Activated T-helper 17 cell treated with anti-CD3 and anti-CD28 coated beads, Interleukin-2, amount 50 U/mL, for 72 hours (primary cell): ENCODE data around the gene ZNF385B. TPM values are rescaled to one million over a fixed set of nuclear protein-coding genes. Genes with fewer than 3 reads are reported as not detected.

Experiments
- ATAC-seq: fragments of 150-1000 bp; cut with Tn5 transposase; replicated peaks from 2 replicates; pipeline ENCODE4 v1.10.0; 2021; ENCODE audit warnings: mild to moderate bottlenecking, moderate library complexity
- H3K27ac Mint-ChIP-seq: one replicate; pipeline ENCODE4 v1.8.0; 2022; ENCODE audit warnings: mixed read lengths
- H3K27me3 Mint-ChIP-seq: one replicate; pipeline ENCODE4 v1.8.0; 2022; ENCODE audit warnings: mixed read lengths
- H3K36me3 Mint-ChIP-seq: one replicate; pipeline ENCODE4 v1.8.0; 2022; ENCODE audit warnings: low read depth, mild to moderate bottlenecking, mixed read lengths
- H3K4me1 Mint-ChIP-seq: one replicate; pipeline ENCODE4 v1.8.0; 2022; ENCODE audit warnings: mixed read lengths
- H3K4me3 Mint-ChIP-seq: one replicate; pipeline ENCODE4 v1.8.0; 2022; ENCODE audit warnings: mild to moderate bottlenecking, mixed read lengths
- H3K9me3 Mint-ChIP-seq: one replicate; pipeline ENCODE4 v1.8.0; 2022; ENCODE audit warnings: mixed read lengths
- total RNA-seq, 2 donors: library from RNA; stranded (reverse); gene quantifications; one replicate each; pipeline ENCODE4 v1.2.3, GENCODE V29; 2022

ZNF385B gene
- total RNA-seq, 2 donors from 2014 or later = not detected

- ATAC-seq = no peak
These were observed 184.2 kb downstream of the ZNF385B start for GRCh38 chr2:179677077-179677688.

GRCh38 chr2:179675435-179675834 lies 186.0 kb downstream of the ZNF385B start:
- ATAC-seq = no peak
- Mint-ChIP-seq H3K27me3 (peaks cover 7% of the 10 kb centered on the region), H3K9me3 (peaks cover 4% of the 10 kb centered on the region), H3K36me3 (no peaks in the 10 kb centered on the region), H3K27ac (no peak overlapping the region), H3K4me1 (no peaks in the 10 kb centered on the region), H3K4me3 (no peak overlapping the region)

More at GRCh38 chr2:179677077-179677688, 184.2 kb downstream of the ZNF385B start:
- no peaks in the 10 kb centered on the region for H3K36me3 Mint-ChIP-seq
- no peak overlapping the region for H3K27ac Mint-ChIP-seq
- peaks cover 7% of the 10 kb centered on the region for H3K27me3 Mint-ChIP-seq
- H3K4me3 Mint-ChIP-seq = no peak overlapping the region
- H3K9me3 Mint-ChIP-seq = peaks cover 4% of the 10 kb centered on the region
- no peaks in the 10 kb centered on the region for H3K4me1 Mint-ChIP-seq

DNA sequence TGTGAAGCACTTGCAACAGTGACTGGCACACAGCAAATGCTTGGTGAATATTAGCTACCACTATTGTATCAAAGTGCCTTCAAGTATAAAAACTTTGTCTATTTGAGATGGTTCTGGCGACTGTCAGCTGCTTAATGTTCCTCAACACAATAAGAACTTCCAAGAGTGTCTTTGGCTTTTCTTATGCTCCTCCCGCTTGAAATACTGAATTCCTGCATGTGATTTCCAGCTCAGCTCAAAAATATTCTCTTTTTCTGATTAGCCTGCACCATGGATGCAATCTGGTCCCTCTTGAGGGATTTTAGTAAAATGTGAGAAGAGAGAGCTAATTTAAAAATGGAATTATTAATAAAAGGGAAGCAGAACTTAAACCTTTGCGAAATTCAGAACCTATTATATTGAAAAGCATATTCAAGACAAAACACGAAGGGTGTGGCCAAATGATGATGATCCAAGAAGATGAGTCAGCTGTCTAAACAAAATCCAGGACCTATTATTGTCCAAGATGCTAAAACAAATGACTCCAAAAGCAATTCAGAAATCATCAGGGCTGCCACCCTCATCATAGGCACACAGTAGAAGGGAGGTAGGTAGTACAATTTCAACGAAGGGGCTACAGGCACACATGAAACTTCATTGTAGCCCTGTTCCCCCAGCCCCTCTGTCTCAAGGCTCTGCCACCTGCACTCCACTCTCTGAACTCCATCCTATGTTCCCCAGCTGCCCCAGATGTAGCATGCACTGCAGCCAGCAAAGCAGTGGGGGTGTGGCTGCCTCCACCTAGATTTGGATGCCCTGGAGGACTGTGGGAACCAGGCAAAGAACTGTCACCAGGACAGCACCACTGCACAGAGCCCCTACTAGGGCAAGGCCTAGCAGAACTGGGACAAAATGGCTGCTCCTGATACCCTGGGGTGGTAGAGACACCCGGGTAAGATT lies 190.1 kb downstream of the ZNF385B start:
- H3K27ac Mint-ChIP-seq = no peak overlapping the region
- no peaks in the 10 kb centered on the region for H3K4me1 Mint-ChIP-seq
- no peaks in the 10 kb centered on the region for H3K36me3 Mint-ChIP-seq

DNA sequence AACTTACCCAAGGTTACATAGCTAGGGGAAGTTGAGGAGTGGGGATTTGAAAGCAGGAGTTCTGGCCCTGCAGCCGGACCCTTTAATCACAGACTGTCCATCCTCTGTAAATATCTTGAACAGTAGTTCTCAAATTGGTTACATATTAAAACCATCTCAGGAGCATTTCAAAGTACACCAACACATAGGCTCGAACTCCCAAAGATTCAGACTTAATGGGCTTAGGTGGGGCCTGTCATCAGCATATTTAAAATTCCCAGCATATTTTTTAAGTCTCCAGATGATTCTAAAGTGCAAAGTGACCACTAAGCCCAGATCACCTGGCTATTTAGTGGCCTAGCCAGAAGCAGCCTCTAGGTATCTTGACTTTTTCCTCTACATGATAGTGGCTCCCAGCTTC lies 192.2 kb downstream of the ZNF385B start:
- ATAC-seq = no peak
- H3K27ac Mint-ChIP-seq = no peak overlapping the region
- H3K36me3 Mint-ChIP-seq = no peaks in the 10 kb centered on the region
- no peaks in the 10 kb centered on the region for H3K27me3 Mint-ChIP-seq
- no peaks in the 10 kb centered on the region for H3K4me1 Mint-ChIP-seq
- no peaks in the 10 kb centered on the region for H3K9me3 Mint-ChIP-seq
- no peak overlapping the region for H3K4me3 Mint-ChIP-seq

More for the DNA sequence above, 190.1 kb downstream of the ZNF385B start:
- H3K4me3 Mint-ChIP-seq = no peak overlapping the region
- ATAC-seq = no peak
- H3K27me3 Mint-ChIP-seq = peaks cover 4% of the 10 kb centered on the region
- H3K9me3 Mint-ChIP-seq = peaks cover 4% of the 10 kb centered on the region

DNA sequence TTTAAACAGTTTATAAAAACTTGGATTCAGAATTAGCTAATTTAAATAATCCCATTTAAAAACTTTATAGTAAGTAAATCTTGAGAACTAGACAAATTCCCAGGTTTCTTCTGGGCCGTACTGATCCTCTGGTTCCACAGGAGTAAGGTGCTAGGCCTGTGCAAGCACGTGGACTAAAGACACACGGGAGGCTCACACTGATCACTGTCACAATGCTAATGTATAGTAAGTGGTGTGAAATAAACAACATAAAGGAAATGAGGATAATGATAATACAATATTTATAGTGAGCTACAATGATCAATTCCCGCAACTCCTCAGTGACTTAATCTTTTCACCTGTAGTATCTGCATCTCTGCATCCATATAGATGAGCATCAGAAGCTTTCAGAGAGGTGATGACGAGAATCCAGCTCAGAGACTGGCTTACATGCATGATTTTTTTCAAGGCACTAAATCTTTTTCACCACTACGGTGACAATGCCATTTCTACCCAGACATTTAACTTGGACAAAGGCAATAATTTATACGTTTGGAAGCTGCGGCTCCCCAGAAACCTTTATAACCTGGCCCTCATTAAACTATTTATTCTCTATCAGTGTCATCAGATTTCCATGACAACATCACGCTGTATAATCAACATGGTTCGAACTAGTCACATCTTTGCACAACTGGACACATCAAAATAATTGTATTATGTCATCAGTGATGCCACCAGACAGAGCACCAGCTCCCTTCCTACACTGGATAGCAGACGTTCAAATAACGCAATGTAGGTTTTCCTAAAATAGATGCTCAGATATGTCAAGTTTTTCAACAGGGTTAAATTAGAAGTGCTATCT lies 196.2 kb downstream of the ZNF385B start:
- Mint-ChIP-seq H3K36me3 (no peaks in the 10 kb centered on the region), H3K4me1 (no peaks in the 10 kb centered on the region), H3K27ac (no peak overlapping the region), H3K4me3 (no peak overlapping the region), H3K27me3 (no peaks in the 10 kb centered on the region), H3K9me3 (no peaks in the 10 kb centered on the region)
- no peak for ATAC-seq

GRCh38 chr2:179661986-179662385 lies 199.4 kb downstream of the ZNF385B start:
- H3K4me3 Mint-ChIP-seq = no peak overlapping the region
- ATAC-seq = no peak

DNA sequence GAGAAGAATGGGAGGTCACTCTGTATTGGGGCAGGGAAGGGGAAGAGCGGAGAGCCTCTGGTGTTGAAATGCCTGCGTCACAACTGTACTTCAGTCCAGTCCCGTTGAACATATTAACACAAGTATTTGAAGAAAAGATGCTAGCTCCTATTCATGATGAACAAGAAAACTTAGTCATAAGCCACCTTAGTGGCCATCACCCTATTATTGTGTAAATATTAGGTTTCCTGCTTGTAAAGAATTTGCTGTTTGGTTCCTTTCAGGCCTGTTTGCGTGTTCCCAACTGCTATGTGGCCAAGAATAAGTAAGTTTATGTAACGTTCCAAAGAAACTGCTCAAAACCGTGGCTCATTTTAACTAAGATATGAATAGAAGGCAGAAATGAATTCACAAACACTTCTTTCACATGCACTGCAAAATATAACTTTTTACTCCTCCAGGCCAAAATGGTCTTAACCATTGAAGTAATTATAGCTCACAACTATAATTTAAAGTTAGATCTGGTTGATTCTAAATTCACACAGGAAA lies 204.3 kb downstream of the ZNF385B start:
- no peak for ATAC-seq
- H3K9me3 Mint-ChIP-seq = no peaks in the 10 kb centered on the region
- no peak overlapping the region for H3K27ac Mint-ChIP-seq
- H3K4me3 Mint-ChIP-seq = no peak overlapping the region
- no peaks in the 10 kb centered on the region for H3K4me1 Mint-ChIP-seq
- H3K36me3 Mint-ChIP-seq = no peaks in the 10 kb centered on the region
- no peaks in the 10 kb centered on the region for H3K27me3 Mint-ChIP-seq

More at GRCh38 chr2:179661986-179662385, 199.4 kb downstream of the ZNF385B start:
- H3K27ac Mint-ChIP-seq = no peak overlapping the region
- no peaks in the 10 kb centered on the region for H3K27me3 Mint-ChIP-seq
- H3K36me3 Mint-ChIP-seq = no peaks in the 10 kb centered on the region
- no peaks in the 10 kb centered on the region for H3K9me3 Mint-ChIP-seq
- no peaks in the 10 kb centered on the region for H3K4me1 Mint-ChIP-seq

DNA sequence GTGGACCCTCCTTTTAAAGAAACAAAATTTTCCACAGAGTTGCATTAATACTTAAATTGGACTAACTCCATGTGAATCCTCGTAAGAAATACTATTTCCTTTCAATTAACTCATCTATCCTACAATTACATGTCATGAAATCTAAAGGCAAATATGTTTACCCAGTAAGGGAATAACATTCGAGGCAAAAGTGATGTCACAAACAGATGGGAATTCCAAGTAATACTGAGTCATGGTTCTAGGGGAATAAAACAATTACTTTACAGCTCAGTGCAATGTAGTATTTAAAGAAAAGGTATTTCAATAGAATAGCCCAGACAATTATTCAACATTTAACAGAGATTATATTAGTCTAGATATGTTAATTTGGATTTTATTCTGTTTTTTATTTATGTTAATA lies 205.8 kb downstream of the ZNF385B start:
- H3K9me3 Mint-ChIP-seq = no peaks in the 10 kb centered on the region
- ATAC-seq = no peak
- H3K4me3 Mint-ChIP-seq = no peak overlapping the region
- no peaks in the 10 kb centered on the region for H3K4me1 Mint-ChIP-seq
- H3K27ac Mint-ChIP-seq = no peak overlapping the region
- no peaks in the 10 kb centered on the region for H3K27me3 Mint-ChIP-seq
- H3K36me3 Mint-ChIP-seq = no peaks in the 10 kb centered on the region

GRCh38 chr2:179654806-179655205 lies 206.6 kb downstream of the ZNF385B start:
- Mint-ChIP-seq H3K4me3 (no peak overlapping the region), H3K36me3 (no peaks in the 10 kb centered on the region), H3K27me3 (peaks cover 2% of the 10 kb centered on the region), H3K9me3 (no peaks in the 10 kb centered on the region), H3K27ac (no peak overlapping the region), H3K4me1 (no peaks in the 10 kb centered on the region)
- no peak for ATAC-seq

DNA sequence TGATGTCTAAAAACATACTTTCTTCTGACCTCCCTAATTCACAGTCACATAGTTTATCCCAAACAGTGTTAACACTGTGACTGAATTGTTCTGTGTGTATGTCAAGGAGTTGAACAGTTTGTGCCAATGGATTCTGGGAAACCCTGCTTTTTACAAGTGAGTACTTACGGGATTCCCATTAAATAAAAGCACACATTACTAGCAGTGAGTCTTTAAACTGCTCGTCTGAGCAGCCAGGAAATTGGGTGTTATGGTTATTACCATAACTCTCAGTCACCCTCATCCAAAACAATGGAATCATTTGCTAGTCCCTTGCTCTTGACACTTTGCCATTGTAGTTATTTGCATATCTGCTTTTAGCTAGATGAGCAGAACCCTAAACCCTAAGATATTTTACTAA lies 209.1 kb downstream of the ZNF385B start:
- no peaks in the 10 kb centered on the region for H3K4me1 Mint-ChIP-seq
- H3K27ac Mint-ChIP-seq = no peak overlapping the region
- no peaks in the 10 kb centered on the region for H3K9me3 Mint-ChIP-seq
- no peak overlapping the region for H3K4me3 Mint-ChIP-seq
- H3K36me3 Mint-ChIP-seq = no peaks in the 10 kb centered on the region
- ATAC-seq = no peak
- H3K27me3 Mint-ChIP-seq = peaks cover 3% of the 10 kb centered on the region

DNA sequence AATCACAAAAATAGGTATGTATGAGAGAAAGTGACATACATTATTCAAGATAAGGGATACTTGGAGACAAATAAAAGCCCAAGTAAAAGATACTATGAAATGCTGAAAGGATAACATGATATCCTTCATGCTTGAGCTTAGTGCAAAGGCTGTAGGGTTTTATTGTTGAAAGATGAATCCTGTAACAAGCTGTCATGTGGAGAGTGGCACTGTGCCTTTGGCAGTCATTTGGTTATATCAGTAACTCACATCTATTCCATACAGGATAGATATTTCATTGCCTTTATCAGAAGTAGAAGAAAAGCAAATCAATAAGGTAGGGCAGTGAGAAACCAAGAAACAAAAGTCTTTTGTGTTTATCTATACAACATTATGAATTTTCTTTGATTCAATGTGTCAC lies 211.0 kb downstream of the ZNF385B start:
- ATAC-seq = no peak
- H3K4me3 Mint-ChIP-seq = no peak overlapping the region
- H3K27me3 Mint-ChIP-seq = peaks cover 3% of the 10 kb centered on the region
- H3K36me3 Mint-ChIP-seq = no peaks in the 10 kb centered on the region
- no peak overlapping the region for H3K27ac Mint-ChIP-seq
- H3K9me3 Mint-ChIP-seq = no peaks in the 10 kb centered on the region
- no peaks in the 10 kb centered on the region for H3K4me1 Mint-ChIP-seq

- no peak for ATAC-seq
- Mint-ChIP-seq H3K9me3 (no peaks in the 10 kb centered on the region), H3K27me3 (peaks cover 3% of the 10 kb centered on the region), H3K36me3 (no peaks in the 10 kb centered on the region), H3K4me3 (no peak overlapping the region), H3K27ac (no peak overlapping the region), H3K4me1 (no peaks in the 10 kb centered on the region)
These were observed 214.4 kb downstream of the ZNF385B start for GRCh38 chr2:179646862-179647587.

DNA sequence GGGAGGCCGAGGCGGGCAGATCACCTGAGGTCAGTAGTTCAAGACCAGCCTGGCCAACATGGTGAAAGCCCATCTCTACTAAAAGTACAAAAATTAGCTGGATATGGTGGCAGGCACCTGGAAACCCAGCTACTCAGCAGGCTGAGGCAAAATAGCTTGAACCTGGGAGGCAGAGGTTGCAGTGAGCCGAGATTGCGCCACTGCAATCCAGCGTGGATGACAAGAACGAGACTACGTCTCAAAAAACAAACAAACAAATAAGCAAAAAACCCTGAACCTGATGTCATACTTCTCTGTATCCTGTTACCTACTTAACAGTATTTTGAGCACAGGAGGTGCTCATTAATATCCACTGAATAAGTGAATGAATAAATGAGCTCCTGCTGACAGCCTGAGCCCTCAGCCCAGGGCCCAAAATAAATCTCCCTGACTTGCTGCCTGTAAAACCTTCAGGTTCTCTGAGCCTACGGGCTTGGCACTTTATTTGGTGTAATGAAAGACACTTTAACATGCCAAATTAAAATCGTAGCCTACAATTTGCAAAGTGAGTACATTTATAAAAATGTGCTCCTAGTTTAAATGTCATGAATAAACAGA lies 215.1 kb downstream of the ZNF385B start:
- no peak overlapping the region for H3K4me3 Mint-ChIP-seq
- no peaks in the 10 kb centered on the region for H3K36me3 Mint-ChIP-seq
- H3K27ac Mint-ChIP-seq = no peak overlapping the region
- no peak for ATAC-seq
- no peaks in the 10 kb centered on the region for H3K9me3 Mint-ChIP-seq
- H3K4me1 Mint-ChIP-seq = no peaks in the 10 kb centered on the region
- H3K27me3 Mint-ChIP-seq = peaks cover 3% of the 10 kb centered on the region
